AG10803 (cell line): ENCODE measurements around the gene FUS.

Experiments
- DNase-seq: peaks from one replicate; pipeline ENCODE4 v3.0.0; 2010; ENCODE audit warnings: low read depth
- H3K4me3 ChIP-seq: 2 replicates; pipeline ENCODE4 v1.5.1; 2011; ENCODE audit warnings: mild to moderate bottlenecking, low read length, control low read depth
- CTCF ChIP-seq: conservative IDR thresholded peaks from 2 replicates; pipeline ENCODE4 v1.5.1; 2011; ENCODE audit warnings: mild to moderate bottlenecking, low read length, control low read depth, inconsistent platforms

FUS gene

DNA sequence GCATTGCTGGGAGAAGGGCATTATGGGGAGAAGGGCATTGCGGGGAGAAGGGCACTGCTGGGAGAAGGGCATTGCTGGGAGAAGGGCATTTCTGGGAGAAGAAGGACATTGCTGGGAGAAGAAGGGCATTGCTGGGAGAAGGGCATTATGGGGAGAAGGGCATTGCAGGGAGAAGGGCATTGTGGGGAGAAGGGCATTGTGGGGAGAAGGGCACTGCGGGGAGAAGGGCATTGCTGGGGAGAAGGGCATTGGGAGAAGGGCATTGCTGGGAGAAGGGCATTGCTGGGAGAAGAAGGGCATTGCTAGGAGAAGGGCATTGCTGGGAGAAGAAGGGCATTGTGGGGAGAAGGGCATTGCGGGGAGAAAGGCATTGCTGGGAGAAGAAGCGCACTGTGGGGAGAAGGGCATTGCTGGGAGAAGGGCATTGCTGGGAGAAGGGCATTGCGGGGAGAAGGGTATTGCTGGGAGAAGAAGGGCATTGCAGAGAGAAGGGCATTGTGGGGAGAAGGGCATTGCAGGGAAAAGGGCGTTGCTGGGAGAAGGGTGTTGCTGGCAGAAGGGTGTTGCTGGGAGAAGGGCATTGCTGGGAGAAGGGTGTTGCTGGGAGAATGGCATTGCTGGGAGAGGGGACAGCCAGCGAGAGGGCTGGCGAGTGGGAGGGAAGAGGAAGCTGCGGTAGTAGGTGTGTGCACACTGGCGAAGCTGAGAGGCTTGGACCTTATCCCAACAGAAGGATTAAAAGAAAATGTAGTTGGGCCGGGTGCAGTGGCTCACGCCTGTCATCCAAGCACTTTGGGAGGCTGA, 41.6 kb downstream of the FUS start:
- H3K4me3 ChIP-seq, result no peak overlapping the region
- no peak for TF ChIP-seq CTCF
- no peak for DNase-seq

DNA sequence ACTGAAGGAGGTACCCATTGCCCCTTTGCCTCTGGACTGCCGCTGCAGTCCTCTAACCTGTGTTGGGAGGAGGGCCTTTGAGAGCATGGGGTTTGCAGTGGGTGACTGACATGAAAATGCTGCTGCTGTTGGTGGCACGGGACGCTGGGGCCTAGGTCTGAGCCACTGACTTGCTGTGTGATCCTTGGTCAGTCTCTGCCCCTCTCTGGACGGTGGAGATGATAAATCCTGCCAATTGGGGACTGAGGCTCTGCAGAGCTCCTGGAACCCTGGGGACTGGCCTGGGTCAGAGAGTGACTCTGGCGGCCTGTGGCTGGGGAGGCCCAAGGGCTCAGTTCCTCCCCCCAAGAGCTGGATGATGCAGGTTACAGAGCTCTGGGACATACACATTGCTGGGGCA, 43.1 kb downstream of the FUS start:
- TF ChIP-seq CTCF, result no peak
- DNase-seq, result no peak
- H3K4me3 ChIP-seq, result no peak overlapping the region

- no peak for TF ChIP-seq CTCF
- H3K4me3 ChIP-seq, result no peak overlapping the region
- DNase-seq, result no peak
Observed at GRCh38 chr16:31224092-31224955, 44.4 kb downstream of the FUS start.

- H3K4me3 ChIP-seq, result no peak overlapping the region
- TF ChIP-seq CTCF, result no peak
Observed at GRCh38 chr16:31225193-31225592, 45.3 kb downstream of the FUS start.

DNA sequence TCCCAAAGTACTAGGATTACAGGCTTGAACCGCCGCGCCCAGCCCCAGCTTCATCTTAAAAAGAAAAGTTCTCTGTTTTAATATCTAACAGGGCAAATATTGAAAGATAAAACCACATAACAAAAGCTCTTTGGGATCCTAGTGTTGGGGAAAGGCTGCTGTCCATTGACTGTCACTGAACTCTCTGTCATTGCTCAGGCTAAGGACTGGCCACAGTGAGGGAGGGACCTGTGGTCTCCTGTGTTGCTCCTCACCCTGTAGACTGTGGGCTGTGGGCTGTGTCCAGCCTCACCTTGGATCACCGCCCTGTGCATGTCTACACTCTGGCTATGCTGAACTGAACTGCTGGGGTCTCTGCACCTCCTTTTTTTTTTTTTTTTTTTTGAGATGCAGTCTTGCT, 48.3 kb downstream of the FUS start:
- DNase-seq, result no peak
- H3K4me3 ChIP-seq, result no peak overlapping the region
- TF ChIP-seq CTCF, result no peak

More at GRCh38 chr16:31225193-31225592, 45.3 kb downstream of the FUS start:
- DNase-seq, result no peak

DNA sequence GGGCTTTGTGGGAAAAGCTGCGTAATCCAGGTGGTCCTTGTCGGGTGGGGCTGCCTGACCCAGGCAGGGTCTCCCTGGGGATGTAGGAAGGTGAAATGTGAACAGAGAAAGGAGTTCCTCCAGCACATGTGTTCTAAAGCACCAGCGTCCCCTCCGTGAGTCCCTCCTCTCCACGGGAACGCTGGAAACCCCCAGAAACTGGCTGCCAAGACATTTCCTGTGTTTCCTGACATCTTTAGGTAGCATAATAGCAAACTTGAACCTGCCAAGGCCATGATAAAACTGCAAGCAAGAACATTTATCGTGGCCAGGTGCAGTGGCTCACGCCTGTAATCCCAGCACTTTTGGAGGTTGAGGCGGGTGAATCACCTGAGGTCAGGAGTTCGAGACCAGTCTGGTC, 49.6 kb downstream of the FUS start:
- DNase-seq, result no peak
- H3K4me3 ChIP-seq, result no peak overlapping the region
- no peak for TF ChIP-seq CTCF
